GM23248 (cell line): ENCODE results near the gene LILRA6. TPM values are rescaled to one million over a fixed set of nuclear protein-coding genes. Genes with fewer than 3 reads are reported as not detected.
"Not testable (repeated sequence)": the region's sequence is repeated elsewhere in the genome, so short reads cannot be mapped to it uniquely, and the experiment has no call there.

Experiments
- DNase-seq: peaks from one replicate; pipeline ENCODE4 v3.0.0-alpha.2; 2015
- H2AFZ ChIP-seq: fragments of 200-600 bp; sonication (generic); 2 replicates; pipeline ENCODE4 v1.6.1; 2016; ENCODE audit warnings: antibody characterized with exemption
- H3F3A ChIP-seq: fragments of 200-600 bp; sonication (generic); 2 replicates; pipeline ENCODE4 v1.6.1; 2016; ENCODE audit warnings: mild to moderate bottlenecking, antibody characterized with exemption, mixed run types; ENCODE audit not compliant: insufficient read depth
- H3K27ac ChIP-seq: fragments of 200-600 bp; sonication (generic); 2 replicates; pipeline ENCODE4 v1.5.1; 2016; ENCODE audit warnings: mild to moderate bottlenecking
- H3K27me3 ChIP-seq: fragments of 200-600 bp; sonication (generic); replicated peaks from 2 replicates; pipeline ENCODE4 v1.6.1; 2016; ENCODE audit warnings: mild to moderate bottlenecking; ENCODE audit not compliant: insufficient read depth
- H3K36me3 ChIP-seq: fragments of 200-600 bp; sonication (generic); 2 replicates; pipeline ENCODE4 v1.6.1; 2016; ENCODE audit warnings: low read depth, mild to moderate bottlenecking
- H3K4me1 ChIP-seq: fragments of 200-600 bp; sonication (generic); 2 replicates; pipeline ENCODE4 v1.6.1; 2016; ENCODE audit warnings: mild to moderate bottlenecking; ENCODE audit not compliant: insufficient read depth
- H3K4me2 ChIP-seq: fragments of 200-600 bp; sonication (generic); one replicate; pipeline ENCODE4 v1.6.1; 2016; ENCODE audit warnings: mild to moderate bottlenecking; ENCODE audit not compliant: unreplicated experiment
- H3K4me3 ChIP-seq: fragments of 200-600 bp; sonication (generic); 2 replicates; pipeline ENCODE4 v1.5.1; 2016; ENCODE audit warnings: mild to moderate bottlenecking
- H3K79me2 ChIP-seq: fragments of 200-600 bp; sonication (generic); 2 replicates; pipeline ENCODE4 v1.6.1; 2016; ENCODE audit warnings: mild to moderate bottlenecking; ENCODE audit not compliant: insufficient read depth
- H3K9ac ChIP-seq: fragments of 200-600 bp; sonication (generic); 2 replicates; pipeline ENCODE4 v1.6.1; 2016; ENCODE audit warnings: mild to moderate bottlenecking
- H3K9me2 ChIP-seq: fragments of 200-600 bp; sonication (generic); 2 replicates; pipeline ENCODE4 v1.6.1; 2016; ENCODE audit warnings: mixed run types, mild to moderate bottlenecking, moderate library complexity; ENCODE audit not compliant: insufficient read depth
- H3K9me3 ChIP-seq: fragments of 200-600 bp; sonication (generic); one replicate; pipeline ENCODE4 v1.6.1; 2017; ENCODE audit warnings: low read depth
- H4K20me1 ChIP-seq: fragments of 200-600 bp; sonication (generic); 2 replicates; pipeline ENCODE4 v1.6.0; 2016; ENCODE audit not compliant: insufficient read depth
- EZH2 ChIP-seq: fragments of 200-600 bp; sonication (generic); IDR thresholded peaks from 2 replicates; pipeline ENCODE4 v1.6.1; 2018; ENCODE audit warnings: antibody characterized with exemption, mild to moderate bottlenecking; ENCODE audit not compliant: insufficient read depth, poor library complexity, severe bottlenecking
- EZH2phosphoT487 ChIP-seq: fragments of 200-600 bp; sonication (generic); IDR thresholded peaks from 2 replicates; pipeline ENCODE4 v1.6.1; 2018; ENCODE audit warnings: antibody characterized with exemption, moderate library complexity, mild to moderate bottlenecking, low read depth; ENCODE audit not compliant: insufficient read depth
- WGBS, 2 experiments: methylation state at CpG; one replicate each; pipeline ENCODE4 v1.1.6; 2015 to 2017; ENCODE audit warnings: low lambda C conversion rate in 2 of 2, low coverage in 1 of 2; ENCODE audit errors: missing lambda C conversion rate in 2 of 2; 5-methylcytosine and 5-hydroxymethylcytosine counted together
- in situ Hi-C: fragments of 300-500 bp; cut with MboI; formaldehyde crosslinking; loops from 2 replicates; pipeline ENCODE4 v1.15.0; 2020
- polyA plus RNA-seq: library from polyadenylated mRNA; unstranded; fragments of >200 nt; fragmentation: Nextera tagmentation; extraction: Ambion mirVana; gene quantifications from 2 replicates; pipeline ENCODE4 v1.2.1, GENCODE V29; 2016
- total RNA-seq: library from RNA; depleted of rRNA; stranded (reverse); fragments of >200 nt; shearing (Covaris generic); gene quantifications from 2 replicates; pipeline ENCODE4 v1.2.3, GENCODE V29; 2014

The LILRA6 gene
- total and polyA plus RNA-seq, 2 experiments from 2014 or later: not detected

GRCh38 chr19:54273821-54274220 lies 31.2 kb upstream of the LILRA6 start:
- TF ChIP-seq EZH2 (no peak), EZH2phosphoT487 (no peak)
- DNase-seq: no peak
- Histone ChIP-seq H3K4me3 (no peak overlapping the region), H4K20me1 (no peaks in the 10 kb centered on the region), H3K4me2 (no peak overlapping the region), H3F3A (no peaks in the 10 kb centered on the region), H3K27me3 (peaks cover 15% of the 10 kb centered on the region), H2AFZ (no peak overlapping the region), H3K9me3 (no peaks in the 10 kb centered on the region), H3K27ac (no peak overlapping the region), H3K9me2 (no peaks in the 10 kb centered on the region), H3K9ac (no peak overlapping the region), H3K4me1 (no peaks in the 10 kb centered on the region), H3K79me2 (no peaks in the 10 kb centered on the region), H3K36me3 (no peaks in the 10 kb centered on the region)
- WGBS, 2 experiments: 4 to 7% methylated on average over 3 of the region's 3 CpGs
- in situ Hi-C loops: no loop called here

GRCh38 chr19:54272181-54272580 lies 29.6 kb upstream of the LILRA6 start:
- H3K9me2 ChIP-seq, H3K4me3 ChIP-seq, in situ Hi-C loops, H3K27ac ChIP-seq, H3K9ac ChIP-seq, H4K20me1 ChIP-seq, H3K9me3 ChIP-seq, H3K4me2 ChIP-seq, H3K4me1 ChIP-seq, DNase-seq, H3F3A ChIP-seq, H3K79me2 ChIP-seq, H2AFZ ChIP-seq, H3K36me3 ChIP-seq: not testable (repeated sequence)
- peaks cover 27% of the 10 kb centered on the region for H3K27me3 ChIP-seq
- 10 to 12% methylated on average over 5 of the region's 5 CpGs for WGBS, 2 experiments

- H3K27ac ChIP-seq, in situ Hi-C loops, H3K4me1 ChIP-seq, H3K4me3 ChIP-seq, H3F3A ChIP-seq, H3K9me3 ChIP-seq, H3K36me3 ChIP-seq, H4K20me1 ChIP-seq, H2AFZ ChIP-seq, H3K9me2 ChIP-seq, H3K4me2 ChIP-seq, H3K9ac ChIP-seq, H3K79me2 ChIP-seq, DNase-seq: not testable (repeated sequence)
- 13 to 27% methylated on average over 3 to 4 of the region's 4 CpGs for WGBS, 2 experiments
- peaks cover 27% of the 10 kb centered on the region for H3K27me3 ChIP-seq
Observed at GRCh38 chr19:54271587-54271986, 29.0 kb upstream of the LILRA6 start.

- H3K4me3 ChIP-seq: no peak overlapping the region
- no peaks in the 10 kb centered on the region for H4K20me1 ChIP-seq
- no peaks in the 10 kb centered on the region for H3K9me2 ChIP-seq
- no peak overlapping the region for H3K4me2 ChIP-seq
- no peaks in the 10 kb centered on the region for H3K4me1 ChIP-seq
- peaks cover 27% of the 10 kb centered on the region for H3K27me3 ChIP-seq
- no peak overlapping the region for H3K27ac ChIP-seq
- no peaks in the 10 kb centered on the region for H3K79me2 ChIP-seq
- H3K9ac ChIP-seq: no peak overlapping the region
- WGBS, 2 experiments: 19 to 22% methylated on average over 8 of the region's 8 CpGs
- H3K36me3 ChIP-seq: no peaks in the 10 kb centered on the region
- H3K9me3 ChIP-seq: no peaks in the 10 kb centered on the region
- H2AFZ ChIP-seq: no peak overlapping the region
- no peaks in the 10 kb centered on the region for H3F3A ChIP-seq
- no peak for DNase-seq
- TF ChIP-seq EZH2phosphoT487 (no peak), EZH2 (no peak)
- in situ Hi-C loops: no loop called here
Observed at GRCh38 chr19:54271106-54271505, 28.5 kb upstream of the LILRA6 start.

- Histone ChIP-seq H3K9me3 (no peaks in the 10 kb centered on the region), H3K79me2 (no peaks in the 10 kb centered on the region), H4K20me1 (no peaks in the 10 kb centered on the region), H3K27ac (no peak overlapping the region), H3F3A (no peaks in the 10 kb centered on the region), H3K4me1 (no peaks in the 10 kb centered on the region), H3K36me3 (no peaks in the 10 kb centered on the region), H3K9me2 (no peaks in the 10 kb centered on the region), H3K27me3 (peaks cover 21% of the 10 kb centered on the region), H3K4me2 (no peak overlapping the region), H3K9ac (no peak overlapping the region), H3K4me3 (no peak overlapping the region), H2AFZ (no peak overlapping the region)
- in situ Hi-C loops: no loop called here
- TF ChIP-seq EZH2phosphoT487 (no peak), EZH2 (no peak)
- no peak for DNase-seq
- 6 to 11% methylated on average over 2 of the region's 2 CpGs for WGBS, 2 experiments
Observed at GRCh38 chr19:54268936-54269335, 26.3 kb upstream of the LILRA6 start.
